Thoracic aorta (tissue), 2 donors: ENCODE data around the gene LRRC7. TPM values are rescaled to one million over a fixed set of nuclear protein-coding genes. Genes with fewer than 3 reads are reported as not detected.

Experiments used
- ATAC-seq: fragments of 150-250 bp; one replicate; pipeline ENCODE4 v1.8.0; 2017; ENCODE audit warnings: low read depth; ENCODE audit not compliant: insufficient number of reproducible peaks, low FRiP score
- DNase-seq: peaks from one replicate; pipeline ENCODE4 v3.0.0-alpha.2; 2020; ENCODE audit warnings: low spot score
- H3K27ac ChIP-seq, 2 donors: fragments of 200-600 bp; sonication (generic); 1 replicate in 1 of 2; 2 replicates in 1 of 2; pipeline ENCODE4 v1.5.1; 2016; ENCODE audit warnings: mild to moderate bottlenecking in 2 of 2, moderate library complexity in 2 of 2
- H3K27me3 ChIP-seq: fragments of 200-600 bp; sonication (generic); replicated peaks from 2 replicates; pipeline ENCODE4 v1.6.0; 2016; ENCODE audit warnings: mild to moderate bottlenecking; ENCODE audit not compliant: insufficient read depth
- H3K36me3 ChIP-seq: fragments of 200-600 bp; sonication (generic); one replicate; pipeline ENCODE4 v1.5.1; 2016
- H3K4me1 ChIP-seq, 2 donors: fragments of 200-600 bp; sonication (generic); 1 replicate in 1 of 2; 2 replicates in 1 of 2; pipeline versions ENCODE4 v1.5.1 to v1.6.0; 2016; ENCODE audit warnings: low read depth in 2 of 2, mild to moderate bottlenecking in 1 of 2; ENCODE audit not compliant: control insufficient read depth in 1 of 2
- H3K4me3 ChIP-seq: fragments of 200-600 bp; sonication (generic); 2 replicates; pipeline ENCODE4 v1.5.1; 2016; ENCODE audit warnings: mild to moderate bottlenecking
- H3K9me3 ChIP-seq: fragments of 200-600 bp; sonication (generic); 2 replicates; pipeline ENCODE4 v1.5.1; 2016
- total RNA-seq, 2 donors: library from RNA; depleted of rRNA; stranded (reverse); fragments of >200 nt; gene quantifications; one replicate each; pipeline versions ENCODE4 v1.1.0 to v1.2.3, GENCODE V29; 2016
- TF ChIP-seq, protein P1 (sequence below): fragments of 200-600 bp; sonication (generic); IDR thresholded peaks from one replicate; pipeline ENCODE4 v1.5.1; 2019; ENCODE audit warnings: antibody characterized with exemption

Gene LRRC7
- total RNA-seq, 2 donors from 2014 or later = 0.14 to 0.35 TPM

DNA sequence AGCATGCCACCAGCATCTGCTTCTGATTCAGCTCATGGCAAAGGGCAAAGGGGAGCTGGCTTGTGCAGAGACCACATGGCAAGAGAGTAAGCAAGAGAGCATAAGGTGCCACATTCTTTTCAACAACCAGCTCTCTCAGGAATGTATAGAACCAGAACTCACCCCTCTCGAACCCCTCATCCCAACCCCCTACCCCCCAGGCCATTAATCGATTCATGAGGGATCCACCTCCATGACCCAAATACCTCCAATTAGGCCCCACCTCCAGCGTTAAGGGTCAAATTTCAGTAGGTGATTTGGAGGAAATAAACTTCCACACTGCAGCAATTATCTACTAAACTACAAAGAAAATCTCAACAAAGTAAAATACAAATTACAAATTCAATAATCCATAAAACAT is 32.2 kb upstream of the LRRC7 start:
- Histone ChIP-seq H3K4me3 (no peak overlapping the region), H3K27me3 (no peaks in the 10 kb centered on the region), H3K36me3 (no peaks in the 10 kb centered on the region), H3K27ac (no peak overlapping the region), H3K9me3 (no peaks in the 10 kb centered on the region), H3K4me1 (no peaks in the 10 kb centered on the region)
- DNase-seq (no peak), ATAC-seq (no peak)
- TF ChIP-seq, protein P1, sequence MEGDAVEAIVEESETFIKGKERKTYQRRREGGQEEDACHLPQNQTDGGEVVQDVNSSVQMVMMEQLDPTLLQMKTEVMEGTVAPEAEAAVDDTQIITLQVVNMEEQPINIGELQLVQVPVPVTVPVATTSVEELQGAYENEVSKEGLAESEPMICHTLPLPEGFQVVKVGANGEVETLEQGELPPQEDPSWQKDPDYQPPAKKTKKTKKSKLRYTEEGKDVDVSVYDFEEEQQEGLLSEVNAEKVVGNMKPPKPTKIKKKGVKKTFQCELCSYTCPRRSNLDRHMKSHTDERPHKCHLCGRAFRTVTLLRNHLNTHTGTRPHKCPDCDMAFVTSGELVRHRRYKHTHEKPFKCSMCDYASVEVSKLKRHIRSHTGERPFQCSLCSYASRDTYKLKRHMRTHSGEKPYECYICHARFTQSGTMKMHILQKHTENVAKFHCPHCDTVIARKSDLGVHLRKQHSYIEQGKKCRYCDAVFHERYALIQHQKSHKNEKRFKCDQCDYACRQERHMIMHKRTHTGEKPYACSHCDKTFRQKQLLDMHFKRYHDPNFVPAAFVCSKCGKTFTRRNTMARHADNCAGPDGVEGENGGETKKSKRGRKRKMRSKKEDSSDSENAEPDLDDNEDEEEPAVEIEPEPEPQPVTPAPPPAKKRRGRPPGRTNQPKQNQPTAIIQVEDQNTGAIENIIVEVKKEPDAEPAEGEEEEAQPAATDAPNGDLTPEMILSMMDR = no peak

DNA sequence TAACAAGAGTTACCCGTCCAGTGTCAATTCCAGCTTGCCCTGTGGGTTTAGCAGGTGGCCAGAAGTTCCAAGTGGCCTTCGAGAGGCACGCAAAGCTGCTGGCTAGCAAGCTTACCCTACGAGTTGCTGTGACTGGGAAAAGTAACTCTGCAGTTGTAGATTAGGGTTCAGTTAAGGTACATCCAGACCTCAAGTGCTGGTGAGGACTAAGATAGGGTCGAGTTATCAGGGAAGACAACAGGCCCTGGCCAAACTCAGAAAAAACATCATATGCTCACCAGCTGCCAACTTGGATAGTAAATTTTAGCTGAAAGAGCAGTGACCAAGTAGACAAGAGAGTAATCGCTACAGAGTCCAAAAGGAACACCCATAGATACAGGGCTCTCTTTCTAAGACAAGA is 27.7 kb upstream of the LRRC7 start:
- DNase-seq (no peak), ATAC-seq (no peak)
- TF ChIP-seq, protein P1 = no peak
- no peak overlapping the region for H3K27ac ChIP-seq
- no peaks in the 10 kb centered on the region for H3K36me3 ChIP-seq
- H3K27me3 ChIP-seq = no peaks in the 10 kb centered on the region
- no peak overlapping the region for H3K4me3 ChIP-seq
- no peaks in the 10 kb centered on the region for H3K9me3 ChIP-seq
- no peaks in the 10 kb centered on the region for H3K4me1 ChIP-seq

DNA sequence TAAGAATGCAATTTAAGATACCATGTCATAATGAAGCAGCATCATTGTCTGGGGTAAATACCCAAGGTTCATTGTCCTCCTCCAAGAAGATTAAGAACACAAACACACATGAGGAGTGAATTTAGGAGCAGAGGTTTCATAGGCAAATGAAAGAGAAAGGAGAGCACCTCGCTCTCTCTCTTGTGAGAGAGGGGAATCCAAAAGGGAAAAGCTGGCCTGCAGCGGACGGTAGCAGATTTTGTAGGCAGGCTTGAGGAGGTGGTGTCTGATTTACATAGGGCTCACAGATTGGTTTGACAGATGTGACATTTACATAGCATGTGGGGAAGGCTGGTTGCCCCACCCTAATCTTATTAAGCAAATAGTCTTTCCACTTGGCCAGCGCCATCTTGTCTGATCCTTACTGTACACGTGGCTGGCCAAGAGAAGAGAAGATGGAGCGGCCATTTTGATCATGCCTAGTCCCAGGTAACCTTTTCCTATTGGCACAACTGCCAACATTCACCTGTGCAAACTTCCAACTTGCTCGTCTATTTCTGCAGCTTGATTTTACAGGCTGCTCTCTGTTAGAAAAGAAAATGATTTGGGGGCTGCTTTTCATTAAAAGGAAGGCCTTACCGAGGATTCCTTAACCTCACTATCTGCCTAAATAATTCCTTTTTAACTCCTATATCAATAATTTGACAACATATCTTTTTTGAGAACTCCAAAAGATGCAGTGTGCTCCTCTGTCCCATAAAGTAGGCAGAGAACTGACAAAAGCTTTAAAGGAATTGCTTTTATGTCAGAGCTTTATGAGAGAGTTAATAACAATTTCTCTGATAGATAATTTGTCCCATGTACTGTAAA is 16.0 kb upstream of the LRRC7 start:
- no peak overlapping the region for H3K27ac ChIP-seq
- H3K9me3 ChIP-seq = no peaks in the 10 kb centered on the region
- H3K27me3 ChIP-seq = no peaks in the 10 kb centered on the region
- ATAC-seq (no peak), DNase-seq (no peak)
- H3K4me3 ChIP-seq = no peak overlapping the region
- TF ChIP-seq, protein P1 = no peak
- no peaks in the 10 kb centered on the region for H3K4me1 ChIP-seq
- H3K36me3 ChIP-seq = no peaks in the 10 kb centered on the region

GRCh38 chr1:69553726-69554125 is 14.0 kb upstream of the LRRC7 start:
- Histone ChIP-seq H3K36me3 (no peaks in the 10 kb centered on the region), H3K4me1 (no peaks in the 10 kb centered on the region), H3K4me3 (no peak overlapping the region), H3K9me3 (no peaks in the 10 kb centered on the region), H3K27ac (no peak overlapping the region), H3K27me3 (no peaks in the 10 kb centered on the region)
- DNase-seq (no peak), ATAC-seq (no peak)
- TF ChIP-seq, protein P1 = no peak

- H3K4me1 ChIP-seq = peaks cover 7 to 32% of the 10 kb centered on the region in 2 donors
- no peak for ATAC-seq
- no peaks in the 10 kb centered on the region for H3K36me3 ChIP-seq
- peak overlapping the region; percentile 73 for H3K4me3 ChIP-seq
- no peaks in the 10 kb centered on the region for H3K27me3 ChIP-seq
- H3K27ac ChIP-seq = no peak overlapping the region
- no peaks in the 10 kb centered on the region for H3K9me3 ChIP-seq
- TF ChIP-seq, protein P1 = no peak
- no peak for DNase-seq
Measured at GRCh38 chr1:69568421-69569174, 876 bp downstream of the LRRC7 start.
